Raji (cell line): ENCODE results near the gene B9D1.

Experiments
- POLR2A ChIP-seq: IDR thresholded peaks from 2 replicates; pipeline ENCODE4 v1.6.1; 2011; ENCODE audit warnings: low read depth, low read length, control low read depth; ENCODE audit not compliant: insufficient read depth

B9D1 gene

DNA sequence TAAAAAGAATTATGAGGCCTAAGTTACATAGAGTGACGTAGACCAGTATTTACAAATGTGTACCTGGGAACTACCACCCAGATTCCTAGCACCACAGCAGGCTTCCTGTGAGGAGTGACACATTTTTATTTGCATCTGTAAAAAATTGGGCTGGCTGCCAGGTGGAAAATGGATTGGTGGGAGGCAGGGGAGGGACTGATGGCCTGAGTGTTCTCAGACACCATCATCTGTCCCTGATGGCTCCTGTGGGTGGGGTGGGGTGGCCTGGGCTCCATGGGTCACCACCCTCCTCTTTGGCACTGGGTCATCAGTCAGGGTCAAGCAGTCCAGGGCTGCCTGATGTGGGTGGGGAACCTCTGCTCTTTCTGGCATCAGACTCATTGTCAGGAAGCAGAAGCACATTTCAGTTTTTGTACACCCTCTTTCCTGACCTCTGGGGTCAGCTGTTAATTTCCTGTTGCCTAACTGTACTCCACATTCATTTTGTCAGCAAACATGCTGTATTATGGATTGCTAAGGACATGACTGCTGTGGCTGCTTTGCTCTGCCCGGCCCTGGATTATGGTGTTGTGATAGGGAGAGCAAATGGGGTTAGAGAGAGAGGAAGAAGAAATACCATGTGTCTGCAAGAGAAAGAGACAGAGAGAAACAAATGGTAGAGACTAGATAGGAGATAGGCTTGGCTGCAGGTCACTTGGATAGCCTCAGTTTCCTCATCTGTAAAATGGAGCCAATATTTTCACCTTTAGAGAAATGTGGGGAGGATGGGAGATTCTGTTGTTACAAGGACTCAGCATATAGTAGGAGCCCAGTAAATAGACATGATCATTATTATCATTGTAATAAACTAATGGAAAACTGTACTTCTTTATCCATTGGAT, 36.0 kb upstream of the B9D1 start:
- no peak for TF ChIP-seq POLR2A

DNA sequence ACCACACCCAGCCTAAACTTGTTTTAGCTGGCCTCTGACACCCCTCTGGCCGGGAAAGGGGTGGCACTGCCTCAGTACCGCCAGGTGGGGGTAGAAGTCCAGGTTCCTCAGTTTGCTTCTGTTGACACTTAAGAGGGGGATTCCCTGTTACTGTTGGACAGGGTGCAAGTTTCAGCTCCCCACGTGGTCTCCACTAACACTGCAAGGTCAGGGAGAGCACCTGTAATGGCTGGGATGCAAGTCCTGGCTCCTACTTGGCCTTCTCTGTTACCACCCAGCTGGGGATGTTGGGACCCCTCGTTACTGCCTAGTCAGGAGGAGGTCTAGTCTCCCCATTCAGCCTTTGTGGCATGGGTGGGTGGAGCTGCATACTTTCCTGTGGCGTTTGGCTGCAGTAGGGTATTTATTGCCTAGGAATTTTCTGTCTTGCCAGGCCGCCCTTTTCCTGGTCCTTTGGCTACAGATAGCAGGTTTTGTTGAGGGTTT, 35.1 kb upstream of the B9D1 start:
- no peak for TF ChIP-seq POLR2A

DNA sequence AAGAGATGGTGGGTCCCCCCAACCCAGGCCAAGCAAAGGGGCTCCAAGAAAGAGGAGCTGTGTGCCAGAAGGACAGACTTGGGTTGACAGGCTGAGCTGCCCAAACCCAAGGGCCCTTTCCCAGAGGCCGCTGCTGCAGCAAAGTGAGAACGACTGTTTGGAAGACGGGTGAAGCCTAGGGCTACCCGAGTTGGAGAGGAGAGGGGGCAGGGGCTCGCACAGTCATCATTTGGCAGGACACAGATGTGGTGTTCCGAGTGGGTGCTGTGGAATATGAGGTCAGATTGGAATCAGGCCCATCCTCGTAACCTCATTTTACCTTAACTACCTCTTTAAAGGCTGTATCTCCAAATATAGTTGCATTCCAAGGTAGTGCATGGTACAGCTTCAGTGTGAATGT, 29.8 kb upstream of the B9D1 start:
- TF ChIP-seq POLR2A, result no peak

DNA sequence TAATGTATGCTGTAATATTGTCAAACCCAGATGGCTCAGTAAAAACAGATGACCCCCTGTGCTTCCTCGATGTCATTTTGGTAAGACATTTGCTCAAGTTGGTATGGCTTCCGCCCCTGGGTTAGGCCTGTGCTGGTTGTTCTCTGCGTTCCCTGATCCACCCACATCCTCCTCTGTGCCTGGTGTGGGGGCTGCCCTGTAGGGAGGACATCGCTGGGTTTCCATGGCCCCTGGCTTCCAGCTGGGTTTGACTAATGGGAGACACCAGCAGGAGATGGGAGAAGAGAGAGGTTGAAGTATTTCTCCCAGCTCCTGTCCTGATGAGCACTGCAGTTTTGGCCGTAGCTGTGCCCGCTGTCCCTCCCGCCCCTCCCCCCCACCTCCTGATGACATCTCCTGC, 28.9 kb upstream of the B9D1 start:
- no peak for TF ChIP-seq POLR2A

DNA sequence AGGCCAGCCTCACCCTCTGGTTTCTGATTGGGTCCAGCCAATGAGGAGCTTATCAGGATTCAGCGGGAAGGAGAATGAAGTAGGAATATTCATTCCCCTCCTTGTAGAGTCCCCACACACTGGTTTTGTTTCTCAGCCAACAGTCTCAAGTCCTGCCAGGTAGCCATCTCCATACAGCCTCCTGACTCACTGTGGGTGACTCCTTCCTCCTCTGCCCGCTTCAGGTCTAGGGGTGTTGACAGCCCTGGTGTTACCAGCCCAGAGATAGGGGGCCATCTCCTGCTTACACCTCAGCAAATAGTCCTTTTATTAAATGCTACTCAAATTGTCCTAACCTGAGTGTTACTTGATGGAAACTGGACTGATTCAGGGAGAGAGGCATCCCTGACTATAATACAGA, 28.4 kb upstream of the B9D1 start:
- no peak for TF ChIP-seq POLR2A

DNA sequence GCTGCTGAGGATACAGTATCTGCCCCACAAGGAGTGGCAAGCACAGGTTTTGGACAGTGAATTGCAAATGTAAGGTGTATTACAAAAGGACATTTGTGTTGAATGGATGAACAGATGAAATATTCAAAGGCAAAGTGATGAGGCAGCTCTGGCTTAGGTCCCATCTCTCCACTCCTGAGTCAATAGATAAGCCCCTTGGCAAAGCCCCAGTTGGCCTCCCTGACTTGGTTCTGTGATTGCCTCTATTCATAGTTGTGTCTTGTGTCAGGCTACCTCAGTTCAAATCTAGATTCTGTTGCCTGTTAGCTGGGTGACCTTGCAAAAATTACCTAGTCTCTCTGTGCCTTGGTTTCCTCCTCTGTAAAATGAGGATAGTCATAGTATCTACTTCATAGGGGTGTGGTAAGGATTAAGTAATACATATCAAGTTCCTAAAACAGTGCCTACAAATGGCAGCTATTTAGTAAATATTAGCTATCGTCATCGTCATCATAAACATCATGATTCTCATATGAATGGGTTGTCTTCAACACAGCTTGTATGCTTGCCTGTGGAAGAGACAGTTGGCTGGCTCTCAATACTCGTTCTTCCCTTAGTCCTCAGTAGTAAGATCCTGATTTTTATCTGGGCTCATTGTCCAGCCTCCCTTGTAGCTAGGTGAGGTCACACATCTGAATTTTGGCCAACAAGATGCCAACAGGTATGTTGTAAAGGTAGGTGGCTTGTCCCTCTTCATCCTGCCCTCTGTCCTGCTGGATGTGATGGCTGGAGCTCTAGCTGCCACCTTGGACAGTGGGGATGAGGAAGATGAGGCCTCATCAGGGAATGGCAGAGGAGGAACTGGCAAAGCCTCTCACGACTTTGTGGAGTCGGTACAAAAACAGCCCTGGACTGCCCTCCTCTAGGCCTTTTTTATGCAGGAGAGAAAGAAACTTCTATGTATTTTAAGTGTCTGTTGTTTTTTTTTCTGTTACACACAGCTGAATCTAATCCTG, 26.6 kb upstream of the B9D1 start:
- TF ChIP-seq POLR2A, result no peak

DNA sequence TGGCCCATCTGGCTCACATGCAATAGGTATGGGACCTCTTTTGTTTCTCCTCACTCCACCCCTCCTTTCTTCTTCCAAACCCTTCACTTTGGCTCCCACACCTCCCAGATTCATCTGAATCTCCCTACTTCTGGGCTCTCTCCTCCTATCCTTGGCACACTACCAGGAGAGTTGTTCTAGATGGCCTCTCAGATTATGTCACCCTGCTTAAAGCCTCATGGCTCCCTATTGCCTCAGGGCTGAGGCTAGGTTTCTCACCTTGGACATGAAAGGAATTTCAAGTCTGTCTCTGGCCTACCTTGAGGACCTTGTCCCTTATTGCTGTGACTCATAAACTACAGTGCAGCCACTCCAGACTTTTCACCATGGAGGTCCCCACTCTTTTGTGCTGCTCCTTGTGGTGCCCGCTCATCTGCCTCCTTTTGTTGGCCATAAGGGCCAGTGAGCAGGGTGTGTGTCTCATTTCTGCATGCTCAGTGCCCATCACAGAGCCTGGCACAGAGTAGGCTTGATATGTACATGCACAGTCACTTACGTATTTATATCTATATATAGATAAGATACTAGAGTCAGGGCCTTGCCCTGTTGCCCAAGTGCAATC, 25.5 kb upstream of the B9D1 start:
- no peak for TF ChIP-seq POLR2A

DNA sequence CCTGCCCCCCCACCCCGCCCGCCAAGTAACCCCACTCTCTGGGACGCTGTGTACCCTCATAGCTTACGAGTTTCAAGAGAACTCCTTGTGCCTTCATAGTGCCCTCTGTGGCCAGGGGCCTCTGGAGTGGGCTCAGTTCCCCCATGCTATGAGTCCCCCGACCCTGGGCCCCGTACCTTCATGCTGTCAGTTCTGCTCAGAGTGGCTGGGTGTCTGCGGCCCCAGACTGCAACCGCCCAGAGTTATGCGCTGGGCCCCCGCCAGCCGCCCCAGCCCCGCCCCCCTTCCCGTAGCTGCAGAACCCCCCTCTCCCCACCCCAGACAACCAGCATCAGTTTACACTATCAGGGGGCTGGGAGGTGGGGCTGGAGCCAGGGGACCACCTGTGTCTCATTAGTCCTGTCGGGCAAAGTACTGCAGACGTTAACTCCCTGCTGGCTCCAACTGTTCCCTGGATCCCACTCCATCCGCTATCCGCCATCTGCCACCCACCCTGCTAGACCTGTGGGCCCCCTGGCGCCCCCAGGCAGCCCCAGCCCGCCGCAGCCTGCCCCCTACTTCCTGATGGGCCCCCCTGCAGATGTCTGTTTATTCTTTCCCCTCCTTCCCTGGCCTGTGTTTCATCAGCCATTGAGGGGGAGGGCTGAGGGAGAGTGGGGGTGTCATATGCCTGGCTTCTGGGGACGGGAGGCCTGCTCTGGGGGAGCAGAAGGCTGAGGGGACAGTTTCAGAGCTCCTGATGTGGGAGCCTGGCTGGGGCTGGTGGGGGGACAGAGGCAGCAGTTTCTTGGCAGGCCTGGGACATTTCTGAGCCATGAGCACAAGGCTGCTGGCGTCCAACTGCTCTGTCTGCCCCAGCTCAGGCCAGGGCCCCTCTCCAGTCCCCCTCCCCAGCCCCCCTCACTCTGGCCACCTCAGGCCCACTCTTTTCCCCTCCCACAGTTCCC, 24.7 kb upstream of the B9D1 start, which contains the start of gene MFAP4:
TSS of gene MFAP4 (minus strand) at position 217 of the 947 bp plus-strand sequence. CDS start at position 182, 35 bp downstream.
- no peak for TF ChIP-seq POLR2A

DNA sequence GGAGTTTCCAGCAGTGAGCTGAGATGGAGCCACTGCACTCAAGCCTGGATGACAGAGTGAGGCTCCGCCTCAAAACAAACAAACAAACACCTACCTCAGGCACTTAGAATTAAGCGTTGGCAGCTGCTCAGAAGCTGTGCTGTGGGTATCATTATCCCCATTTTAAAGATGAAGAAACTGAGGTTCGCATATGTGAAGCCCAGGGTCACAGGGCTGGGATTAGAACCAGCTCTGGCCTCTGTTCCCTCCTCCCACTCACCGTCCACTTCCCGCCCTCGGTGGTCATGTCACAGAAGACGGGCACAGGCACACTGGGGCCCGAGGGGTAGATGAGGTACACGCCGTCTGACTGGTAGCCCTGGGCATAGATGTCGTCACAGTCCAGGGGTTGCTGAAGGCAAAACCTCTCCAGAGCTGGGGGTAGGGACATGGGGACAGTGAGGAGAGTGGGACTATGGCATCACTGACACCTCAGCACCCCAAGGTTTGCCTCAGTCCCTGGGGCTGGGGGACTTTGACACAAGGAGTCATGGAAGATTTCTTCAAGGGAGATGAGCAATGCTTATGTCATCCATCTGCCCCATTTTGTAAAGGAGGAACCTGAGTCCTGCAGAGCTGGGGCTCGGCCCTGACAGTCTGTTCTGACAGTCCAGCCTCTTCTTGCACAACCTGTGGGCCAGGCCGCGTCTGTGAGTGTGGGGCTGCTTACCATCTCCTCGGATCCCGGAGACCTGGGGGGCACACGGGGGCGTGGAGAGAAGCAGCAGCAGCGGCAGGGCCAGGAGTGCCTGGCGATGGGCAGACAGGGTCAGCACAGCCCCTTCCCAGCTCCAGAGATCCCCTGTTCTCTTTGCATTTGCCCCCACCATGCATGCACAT, 23.8 kb upstream of the B9D1 start:
- TF ChIP-seq POLR2A, result no peak

DNA sequence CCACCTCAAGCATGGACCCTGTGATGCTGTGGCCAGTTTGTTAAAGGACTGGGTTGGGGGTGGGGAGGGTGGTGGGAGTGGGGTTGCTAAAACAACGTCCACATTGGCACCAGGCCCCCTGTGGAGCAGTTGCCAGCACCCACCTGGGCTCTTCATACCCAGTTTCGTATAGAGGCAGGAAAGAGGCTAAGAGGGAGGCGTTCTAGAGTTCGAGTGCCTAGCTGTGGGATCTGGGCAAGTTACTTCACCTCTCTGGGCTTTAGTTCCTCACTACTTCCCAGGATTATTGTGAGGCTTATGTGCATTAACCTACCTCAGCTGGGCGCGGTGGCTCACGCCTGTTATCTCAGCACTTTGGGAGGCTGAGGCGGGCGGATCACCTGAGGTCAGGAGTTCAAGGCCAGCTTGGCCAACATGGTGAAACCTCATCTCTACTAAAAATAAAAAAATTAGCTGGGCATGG, 23.0 kb upstream of the B9D1 start:
- no peak for TF ChIP-seq POLR2A

DNA sequence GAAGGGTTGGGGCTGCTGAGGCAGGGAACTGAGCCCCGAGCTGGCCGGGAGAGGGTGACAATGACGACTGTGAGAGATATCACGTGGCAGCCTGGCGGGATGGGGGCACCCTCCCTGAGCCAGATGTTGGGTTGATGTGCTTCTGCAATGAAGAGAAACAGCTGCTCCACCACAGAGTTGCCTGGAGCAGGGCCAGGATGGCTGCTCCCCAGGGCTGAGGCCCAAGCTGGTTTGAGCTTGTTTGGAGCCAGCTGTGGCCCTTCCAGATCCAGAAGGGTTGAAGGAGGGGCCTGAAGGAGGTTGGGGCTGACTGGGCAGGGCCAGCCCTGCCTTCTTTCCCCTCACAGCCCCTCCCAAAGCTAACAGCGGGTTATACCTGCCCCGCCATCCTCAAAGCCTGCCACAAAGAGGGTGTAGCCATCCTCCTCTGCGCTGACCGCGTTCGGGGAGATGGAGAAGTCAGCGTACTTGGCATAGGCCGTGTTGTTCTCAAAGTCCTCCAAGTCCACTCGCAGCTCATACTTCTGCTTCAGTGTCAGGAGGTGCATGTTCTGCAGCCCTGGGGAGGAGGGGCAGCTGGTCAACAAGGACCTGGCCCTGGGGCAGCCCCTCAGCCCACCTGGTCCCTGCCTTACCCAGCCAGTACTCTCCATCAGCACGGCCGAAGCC, 22.3 kb upstream of the B9D1 start:
- no peak for TF ChIP-seq POLR2A

DNA sequence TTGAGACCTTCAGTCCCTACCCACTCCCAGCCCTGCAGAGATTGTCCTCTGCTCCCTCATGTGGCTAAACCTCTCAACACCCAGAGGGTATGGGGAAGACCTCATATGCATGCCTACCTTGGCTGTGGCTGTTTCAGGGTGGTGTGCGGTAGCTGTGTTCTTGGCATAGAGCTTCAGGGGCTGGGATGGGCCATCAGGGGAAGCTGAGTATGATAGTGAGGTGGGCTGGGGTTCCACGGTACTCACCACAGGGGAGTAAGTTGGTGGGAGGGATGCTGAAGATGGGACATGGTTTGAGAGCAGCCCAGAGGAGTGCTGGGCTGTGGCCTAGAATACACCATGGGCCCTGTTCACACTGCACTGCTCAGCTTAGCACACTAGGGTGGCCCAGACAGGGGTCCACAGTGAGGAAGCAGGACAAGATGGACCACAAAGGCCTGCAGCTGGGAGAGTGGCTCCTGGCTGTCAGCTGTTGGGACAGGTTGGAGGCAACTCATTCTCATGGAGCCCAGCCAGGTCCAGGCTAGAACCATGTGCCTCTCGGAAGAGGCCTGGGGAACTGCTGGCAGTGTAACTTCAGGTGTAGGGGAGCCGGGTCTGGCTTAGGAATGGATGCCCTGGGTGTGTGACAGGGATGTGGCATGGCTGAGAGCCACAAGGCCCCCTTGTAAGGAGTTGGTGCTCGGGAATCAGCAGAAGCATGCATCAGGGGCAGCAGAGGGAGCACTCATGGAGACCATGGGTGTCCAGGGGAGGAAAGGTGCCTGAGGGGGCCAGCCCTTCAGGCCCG, 21.4 kb upstream of the B9D1 start:
- no peak for TF ChIP-seq POLR2A
